ENCODE measurements around the gene RAD51B. TPM values are rescaled to one million over a fixed set of nuclear protein-coding genes. Genes with fewer than 3 reads are reported as not detected.
A peak's percentile ranks its signal among the peaks of the same experiment; 100 is the strongest.

The RAD51B gene
- total and polyA plus RNA-seq, 9 donors, result 21.6 to 70.1 (median 35.1) TPM

DNA sequence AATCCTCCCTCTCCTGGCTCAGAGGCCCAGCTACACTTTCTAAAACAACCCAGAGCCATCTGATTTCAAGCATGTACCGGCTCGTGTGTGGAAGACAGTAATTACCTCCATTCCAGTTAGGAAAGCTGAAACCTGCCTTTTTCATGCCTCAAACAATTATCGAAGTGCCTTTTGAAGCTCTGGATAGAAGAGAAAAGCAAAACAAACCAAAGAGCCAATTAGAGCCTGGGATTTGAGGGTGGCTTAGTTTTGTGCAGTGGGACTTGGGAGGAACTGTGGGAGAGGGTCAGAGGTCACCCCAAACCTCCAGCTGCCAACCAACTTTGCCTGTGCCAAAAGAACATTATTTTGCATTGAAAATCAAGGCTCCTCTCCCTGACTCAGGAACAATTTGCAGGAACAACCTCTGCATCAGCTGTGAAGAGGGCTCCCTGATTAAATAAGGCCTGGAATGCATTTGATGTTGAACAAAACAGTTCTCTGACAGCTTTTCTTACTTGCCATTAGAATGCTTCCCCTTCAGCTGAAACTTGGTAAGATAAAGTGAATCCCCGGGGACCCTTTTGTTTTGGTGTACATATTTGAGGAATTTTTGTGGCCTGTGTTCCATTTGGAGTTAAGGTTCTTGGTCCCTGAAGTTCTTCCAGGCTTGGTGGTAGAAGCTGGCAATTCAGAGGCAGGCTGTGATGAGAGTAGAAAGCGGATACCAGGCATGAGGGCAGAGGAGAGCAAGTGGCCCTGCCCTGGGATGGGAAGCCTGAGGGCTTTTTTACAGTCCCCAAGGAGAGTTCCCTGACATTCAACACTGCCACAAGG, 703.1 kb downstream of the RAD51B start:
- Histone ChIP-seq H3K4me1 (ENCODE audit: insufficient read depth) (peaks cover 47% of the 10 kb centered on the region), H3K9me3 (no peaks in the 10 kb centered on the region), H3K27ac (peak overlapping the region; percentile 38 to 75), H3K4me3 (no peak overlapping the region), H3K27me3 (no peaks in the 10 kb centered on the region), H3K36me3 (no peaks in the 10 kb centered on the region)
- DNase-seq, result peak; percentile 70 to 83 (median 75)
- intact Hi-C loops (cut with DNase I), result loop anchor here in 1 of 4 donors (10.0 kb wide), 3 partner anchors 228 to 588 kb away; no protein-coding TSS in a partner anchor
- WGBS, 3 donors, result 16 to 20% (median 19%) methylated on average over 5 of the region's 5 CpGs
- no peak for TF ChIP-seq POLR2A (IDR thresholded peaks at IDR 0.05)
- no peak for TF ChIP-seq EP300 (IDR thresholded peaks at IDR 0.05)
- TF ChIP-seq, protein P1, sequence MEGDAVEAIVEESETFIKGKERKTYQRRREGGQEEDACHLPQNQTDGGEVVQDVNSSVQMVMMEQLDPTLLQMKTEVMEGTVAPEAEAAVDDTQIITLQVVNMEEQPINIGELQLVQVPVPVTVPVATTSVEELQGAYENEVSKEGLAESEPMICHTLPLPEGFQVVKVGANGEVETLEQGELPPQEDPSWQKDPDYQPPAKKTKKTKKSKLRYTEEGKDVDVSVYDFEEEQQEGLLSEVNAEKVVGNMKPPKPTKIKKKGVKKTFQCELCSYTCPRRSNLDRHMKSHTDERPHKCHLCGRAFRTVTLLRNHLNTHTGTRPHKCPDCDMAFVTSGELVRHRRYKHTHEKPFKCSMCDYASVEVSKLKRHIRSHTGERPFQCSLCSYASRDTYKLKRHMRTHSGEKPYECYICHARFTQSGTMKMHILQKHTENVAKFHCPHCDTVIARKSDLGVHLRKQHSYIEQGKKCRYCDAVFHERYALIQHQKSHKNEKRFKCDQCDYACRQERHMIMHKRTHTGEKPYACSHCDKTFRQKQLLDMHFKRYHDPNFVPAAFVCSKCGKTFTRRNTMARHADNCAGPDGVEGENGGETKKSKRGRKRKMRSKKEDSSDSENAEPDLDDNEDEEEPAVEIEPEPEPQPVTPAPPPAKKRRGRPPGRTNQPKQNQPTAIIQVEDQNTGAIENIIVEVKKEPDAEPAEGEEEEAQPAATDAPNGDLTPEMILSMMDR (IDR thresholded peaks at IDR 0.05), result no peak

DNA sequence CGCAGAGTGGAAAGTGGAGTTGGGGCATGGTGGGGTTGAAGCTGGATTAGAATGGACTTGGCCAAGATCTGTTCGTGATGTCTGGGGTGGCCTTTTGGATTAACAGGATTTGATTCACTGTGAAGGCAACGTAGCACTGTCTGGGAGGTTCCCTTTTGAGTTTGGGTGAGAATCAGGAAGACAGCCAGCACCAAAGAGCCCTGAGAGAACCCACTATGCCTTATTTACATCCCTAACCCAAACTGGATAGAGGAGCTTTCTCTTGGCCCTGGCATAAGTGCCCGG, 703.7 kb downstream of the RAD51B start:
- Histone ChIP-seq H3K4me3 (no peak overlapping the region), H3K27me3 (no peaks in the 10 kb centered on the region), H3K36me3 (no peaks in the 10 kb centered on the region), H3K4me1 (ENCODE audit: insufficient read depth) (peaks cover 42% of the 10 kb centered on the region), H3K9me3 (no peaks in the 10 kb centered on the region), H3K27ac (peak overlapping the region; percentile 38 to 75)
- WGBS, 3 donors, result 74 to 85% (median 78%) methylated on average over 4 of the region's 4 CpGs
- no peak for TF ChIP-seq EP300 (IDR thresholded peaks at IDR 0.05)
- no peak for TF ChIP-seq POLR2A (IDR thresholded peaks at IDR 0.05)
- TF ChIP-seq, protein P1 (IDR thresholded peaks at IDR 0.05), result no peak
- peak in 1 of 5 donors; percentile 20 for DNase-seq
- intact Hi-C loops (cut with DNase I), result loop anchor here in 1 of 4 donors (10.0 kb wide), 3 partner anchors 228 to 588 kb away; no protein-coding TSS in a partner anchor

- no peak for TF ChIP-seq POLR2A (IDR thresholded peaks at IDR 0.05)
- no peak overlapping the region for H3K4me3 ChIP-seq
- no peaks in the 10 kb centered on the region for H3K9me3 ChIP-seq
- intact Hi-C loops (cut with DNase I), result loop anchor here in 1 of 4 donors (10.0 kb wide), 3 partner anchors 229 to 589 kb away; no protein-coding TSS in a partner anchor
- no peaks in the 10 kb centered on the region for H3K27me3 ChIP-seq
- H3K27ac ChIP-seq, result peak overlapping the region in 1 of 2 donors; percentile 75
- no peaks in the 10 kb centered on the region for H3K36me3 ChIP-seq
- peaks cover 33% of the 10 kb centered on the region for H3K4me1 ChIP-seq (ENCODE audit: insufficient read depth)
- WGBS, 3 donors, result 55 to 65% (median 56%) methylated on average over 12 of the region's 12 CpGs
- peak in 1 of 5 donors; percentile 7 for DNase-seq
These were observed 704.6 kb downstream of the RAD51B start for GRCh38 chr14:68523989-68524725.

DNA sequence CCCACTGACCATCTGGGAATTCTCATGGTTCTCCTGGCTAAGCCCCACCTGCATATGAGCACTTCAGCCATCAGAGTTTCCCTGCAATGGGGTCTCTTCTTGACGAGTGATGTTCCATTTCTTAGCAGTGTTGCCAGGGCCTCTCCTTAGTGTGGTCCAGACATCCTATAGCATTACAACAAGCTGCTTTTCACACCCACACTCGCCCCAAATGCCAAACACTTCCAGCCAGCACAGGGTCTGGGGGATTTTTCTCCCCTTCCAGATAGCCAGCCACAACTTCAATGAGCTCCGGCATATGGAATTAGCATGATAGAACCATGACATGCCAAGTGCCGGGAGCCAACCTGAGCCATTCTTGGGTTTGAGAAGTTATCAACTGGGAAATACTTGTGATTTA, 705.9 kb downstream of the RAD51B start:
- WGBS, 3 donors, result 96 to 99% (median 98%) methylated on average over 4 of the region's 4 CpGs
- H3K36me3 ChIP-seq, result no peaks in the 10 kb centered on the region
- no peak overlapping the region for H3K27ac ChIP-seq
- H3K4me3 ChIP-seq, result no peak overlapping the region
- H3K27me3 ChIP-seq, result no peaks in the 10 kb centered on the region
- DNase-seq, result no peak
- peaks cover 28% of the 10 kb centered on the region for H3K4me1 ChIP-seq (ENCODE audit: insufficient read depth)
- intact Hi-C loops (cut with DNase I), result loop anchor here in 1 of 4 donors (10.0 kb wide), 3 partner anchors 231 to 591 kb away; no protein-coding TSS in a partner anchor
- TF ChIP-seq POLR2A (IDR thresholded peaks at IDR 0.05) (no peak), EP300 (IDR thresholded peaks at IDR 0.05) (no peak)
- TF ChIP-seq, protein P1 (IDR thresholded peaks at IDR 0.05), result no peak
- no peaks in the 10 kb centered on the region for H3K9me3 ChIP-seq

Data from ovary (tissue), 9 donors.